H1 (cell line): ENCODE data around the gene RHOG.

Experiments used
- BCL11A ChIP-seq, 2 experiments: IDR thresholded peaks; one replicate each; pipeline ENCODE4 v1.6.1; 2011; ENCODE audit warnings: low read depth in 2 of 2, low read length in 2 of 2, mild to moderate bottlenecking in 2 of 2
- EZH2 ChIP-seq: fragments of 200-600 bp; sonication (generic); IDR thresholded peaks from 2 replicates; pipeline ENCODE4 v1.7.1; 2012; ENCODE audit warnings: low read depth, mild to moderate bottlenecking, moderate library complexity, low read length, inconsistent platforms; ENCODE audit not compliant: severe bottlenecking
- FOSL1 ChIP-seq: IDR thresholded peaks from 2 replicates; pipeline ENCODE4 v1.6.1; 2011; ENCODE audit warnings: mild to moderate bottlenecking, low read depth, low read length, moderate library complexity; ENCODE audit not compliant: insufficient read depth
- SP1 ChIP-seq: IDR thresholded peaks from 2 replicates; pipeline ENCODE4 v1.6.1; 2011; ENCODE audit warnings: low read depth, low read length

DNA sequence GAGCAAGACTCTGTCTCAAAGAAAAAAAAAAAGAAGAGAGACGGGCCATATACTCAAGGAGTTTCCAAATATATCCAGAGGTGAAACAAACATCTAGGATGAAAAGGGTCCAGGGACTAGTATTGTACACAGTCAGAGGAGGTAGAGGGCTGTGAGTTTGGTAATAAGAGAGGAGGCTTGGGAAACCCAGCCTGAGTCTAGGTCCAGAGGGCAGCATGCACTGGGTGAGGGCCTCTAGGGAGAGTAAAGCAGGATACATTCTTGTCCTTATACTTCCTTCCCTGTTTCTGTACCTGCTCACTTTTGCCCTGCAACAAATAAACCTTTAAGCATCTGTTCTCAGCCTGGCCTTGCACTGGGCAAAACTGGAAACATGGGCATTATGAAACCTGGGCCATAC lies 46.2 kb upstream of the RHOG start:
- no peak for TF ChIP-seq EZH2
- TF ChIP-seq FOSL1, result no peak
- TF ChIP-seq BCL11A (IDR thresholded peaks at IDR 0.05; ENCODE audit: low read depth in 2 of 2, low read length in 2 of 2), result no peak
- TF ChIP-seq SP1, result no peak
